Adrenal gland (tissue), 12 donors: ENCODE data around the gene PIEZO2. TPM values are rescaled to one million over a fixed set of nuclear protein-coding genes. Genes with fewer than 3 reads are reported as not detected.
"Not testable (repeated sequence)": the region's sequence is repeated elsewhere in the genome, so short reads cannot be mapped to it uniquely, and the experiment has no call there.

ENCODE experiments used
- DNase-seq, 7 donors: peaks; one replicate each; pipeline ENCODE4 v3.0.0-alpha.2; 2019 to 2020
- H3K27ac ChIP-seq, 5 donors: fragments of 200-600 bp; sonication (generic) in 4 of 5; 1 replicate in 3 of 5; 2 replicates in 2 of 5; pipeline versions ENCODE4 v1.5.1 to v1.8.0; 2016 to 2020; ENCODE audit warnings: mild to moderate bottlenecking in 1 of 5
- H3K27me3 ChIP-seq: fragments of 200-600 bp; 2 replicates; pipeline ENCODE4 v1.8.0; 2021
- H3K36me3 ChIP-seq, 2 donors: fragments of 200-600 bp; replicated peaks in 1 of 2; 1 replicate in 1 of 2; 2 replicates in 1 of 2; pipeline versions ENCODE4 v1.5.1 to v1.8.0; 2018 to 2022
- H3K4me1 ChIP-seq, 2 donors: fragments of 200-600 bp; replicated peaks in 1 of 2; 1 replicate in 1 of 2; 2 replicates in 1 of 2; pipeline versions ENCODE4 v1.5.1 to v1.8.0; 2018 to 2021
- H3K4me3 ChIP-seq, 4 donors: fragments of 200-600 bp; sonication (generic) in 3 of 4; one replicate each; pipeline ENCODE4 v1.5.1; 2016 to 2018
- H3K9me3 ChIP-seq, 3 donors: fragments of 200-600 bp; sonication (generic) in 1 of 3; replicated peaks in 1 of 3; 1 replicate in 2 of 3; 2 replicates in 1 of 3; pipeline versions ENCODE4 v1.5.1 to v1.8.0; 2016 to 2021
- POLR2A ChIP-seq, 2 donors: fragments of 450-650 bp; IDR thresholded peaks; one replicate each; pipeline ENCODE4 v1.6.1; 2017; ENCODE audit warnings: antibody characterized with exemption in 2 of 2, mild to moderate bottlenecking in 2 of 2, moderate library complexity in 1 of 2
- WGBS, 4 donors: extraction: QIAGEN DNeasy Blood & Tissue Kit in 2 of 4; methylation state at CpG; one replicate each; pipeline versions ENCODE4 v1.1.5 to v1.1.7; 2013 to 2017; 5-methylcytosine and 5-hydroxymethylcytosine counted together
- intact Hi-C, 2 donors: fragments of 100-400 bp; cut with DNase I; formaldehyde crosslinking; loops; one replicate each; pipeline versions ENCODE4 v1.14.1 to v1.15.0; 2022 to 2023
- polyA plus RNA-seq, 3 donors: library from polyadenylated mRNA; stranded (reverse); fragments of 200-250 nt in 2 of 3; fragments of 350-450 nt in 1 of 3; fragmentation: Illumina TruSeq in 1 of 3; extraction: RNeasy Lipid Tissue Mini Kit (QIAGEN cat#74804) in 1 of 3; gene quantifications; one replicate each; pipeline ENCODE4 v1.2.3, GENCODE V29; 2013 to 2014
- total RNA-seq, 9 donors: library from RNA; depleted of rRNA in 4 of 9; stranded (reverse); fragments of >200 nt in 4 of 9; fragments of 120-200 nt in 1 of 9; fragmentation: NEBNext Ultra II Directional in 1 of 9; extraction: Animal tissue kit (Norgen Biotek cat#: 25700) in 1 of 9; gene quantifications; one replicate each; pipeline versions ENCODE4 v1.1.0 to v1.2.4, GENCODE V29; 2013 to 2023
- TF ChIP-seq, protein P1 (sequence below), 6 experiments: fragments of 450-650 bp in 4 of 6; fragments of 200-600 bp in 2 of 6; sonication (generic) in 1 of 6; IDR thresholded peaks; 1 replicate in 5 of 6; 2 replicates in 1 of 6; pipeline versions ENCODE4 v1.5.1 to v1.8.0; 2016 to 2021; ENCODE audit warnings: antibody characterized with exemption in 6 of 6, mild to moderate bottlenecking in 2 of 6, moderate library complexity in 1 of 6
- donor health status: healthy with polysubstance abuse.
- donor health status: Bipolar disorder and iron deficiency.
- donor health status: DM: yes; HTN: yes; CAD: no.
- donor health status: DM: no; HTN: no; CAD: no.
- donor health status: DM: no; HTN: no; CAD: no.
- donor health status: DM: yes; HTN: yes; CAD: no.

The PIEZO2 gene
- total and polyA plus RNA-seq, 12 donors: 0.88 to 18.0 (median 2.6) TPM

- no peak for DNase-seq
- Histone ChIP-seq H3K27ac (no peak overlapping the region), H3K4me1 (no peaks in the 10 kb centered on the region), H3K36me3 (no peaks in the 10 kb centered on the region), H3K9me3 (no peaks in the 10 kb centered on the region), H3K27me3 (no peaks in the 10 kb centered on the region), H3K4me3 (no peak overlapping the region)
- WGBS, 4 donors: 51 to 71% (median 61%) methylated on average over 4 to 5 of the region's 5 CpGs
- no peak for TF ChIP-seq POLR2A (IDR thresholded peaks at IDR 0.05)
- TF ChIP-seq, protein P1, sequence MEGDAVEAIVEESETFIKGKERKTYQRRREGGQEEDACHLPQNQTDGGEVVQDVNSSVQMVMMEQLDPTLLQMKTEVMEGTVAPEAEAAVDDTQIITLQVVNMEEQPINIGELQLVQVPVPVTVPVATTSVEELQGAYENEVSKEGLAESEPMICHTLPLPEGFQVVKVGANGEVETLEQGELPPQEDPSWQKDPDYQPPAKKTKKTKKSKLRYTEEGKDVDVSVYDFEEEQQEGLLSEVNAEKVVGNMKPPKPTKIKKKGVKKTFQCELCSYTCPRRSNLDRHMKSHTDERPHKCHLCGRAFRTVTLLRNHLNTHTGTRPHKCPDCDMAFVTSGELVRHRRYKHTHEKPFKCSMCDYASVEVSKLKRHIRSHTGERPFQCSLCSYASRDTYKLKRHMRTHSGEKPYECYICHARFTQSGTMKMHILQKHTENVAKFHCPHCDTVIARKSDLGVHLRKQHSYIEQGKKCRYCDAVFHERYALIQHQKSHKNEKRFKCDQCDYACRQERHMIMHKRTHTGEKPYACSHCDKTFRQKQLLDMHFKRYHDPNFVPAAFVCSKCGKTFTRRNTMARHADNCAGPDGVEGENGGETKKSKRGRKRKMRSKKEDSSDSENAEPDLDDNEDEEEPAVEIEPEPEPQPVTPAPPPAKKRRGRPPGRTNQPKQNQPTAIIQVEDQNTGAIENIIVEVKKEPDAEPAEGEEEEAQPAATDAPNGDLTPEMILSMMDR (IDR thresholded peaks at IDR 0.05): no peak
- intact Hi-C loops: no loop called here
Observed at GRCh38 chr18:10659594-10659993, 489.8 kb downstream of the PIEZO2 start.

DNA sequence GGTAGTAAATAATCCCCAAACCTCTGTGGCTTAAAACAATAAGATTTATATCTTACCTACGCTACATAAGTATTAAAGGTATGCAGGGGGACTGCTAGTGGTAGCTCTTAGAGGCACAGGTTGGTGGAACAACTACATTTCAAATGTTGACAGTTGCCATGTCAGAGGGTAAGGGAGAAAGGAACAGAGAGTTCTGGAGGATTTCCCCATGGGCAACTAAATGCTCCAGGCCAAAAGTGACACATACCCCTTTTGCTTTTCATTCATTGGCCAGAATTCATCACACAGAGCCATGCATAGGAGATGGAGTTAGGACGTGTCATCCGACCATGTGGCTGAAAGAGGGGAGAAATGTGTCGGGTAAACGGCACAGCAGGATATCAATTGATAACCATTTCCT lies 490.4 kb downstream of the PIEZO2 start:
- intact Hi-C loops: no loop called here
- no peak overlapping the region for H3K27ac ChIP-seq
- no peak overlapping the region for H3K4me3 ChIP-seq
- TF ChIP-seq POLR2A (IDR thresholded peaks at IDR 0.05): no peak
- TF ChIP-seq, protein P1 (IDR thresholded peaks at IDR 0.05): no peak
- no peaks in the 10 kb centered on the region for H3K36me3 ChIP-seq
- H3K4me1 ChIP-seq: no peaks in the 10 kb centered on the region
- no peaks in the 10 kb centered on the region for H3K27me3 ChIP-seq
- WGBS, 4 donors: 64 to 69% (median 65%) methylated on average over 5 of the region's 5 CpGs
- no peaks in the 10 kb centered on the region for H3K9me3 ChIP-seq
- DNase-seq: no peak

DNA sequence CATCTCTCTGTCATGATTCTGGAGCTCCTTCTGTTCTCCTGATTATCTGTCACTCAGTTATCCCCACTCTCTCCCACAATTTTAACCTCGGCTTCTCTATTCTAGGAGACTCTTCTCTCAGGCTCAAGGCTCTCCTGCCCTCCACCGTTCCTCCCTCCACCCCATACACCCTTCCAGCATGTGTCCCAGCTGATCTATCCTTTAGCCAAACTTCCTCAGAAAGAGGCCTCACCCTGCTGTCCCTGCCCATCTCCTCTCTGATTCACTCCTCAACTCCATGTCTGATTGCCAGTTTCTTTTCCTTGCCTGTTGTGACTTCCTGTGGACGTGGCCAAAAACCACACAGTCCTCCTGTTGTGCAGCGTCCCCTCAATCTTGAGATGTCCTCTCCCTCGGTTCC lies 505.4 kb downstream of the PIEZO2 start:
- intact Hi-C loops, H3K27ac ChIP-seq: not testable (repeated sequence)

DNA sequence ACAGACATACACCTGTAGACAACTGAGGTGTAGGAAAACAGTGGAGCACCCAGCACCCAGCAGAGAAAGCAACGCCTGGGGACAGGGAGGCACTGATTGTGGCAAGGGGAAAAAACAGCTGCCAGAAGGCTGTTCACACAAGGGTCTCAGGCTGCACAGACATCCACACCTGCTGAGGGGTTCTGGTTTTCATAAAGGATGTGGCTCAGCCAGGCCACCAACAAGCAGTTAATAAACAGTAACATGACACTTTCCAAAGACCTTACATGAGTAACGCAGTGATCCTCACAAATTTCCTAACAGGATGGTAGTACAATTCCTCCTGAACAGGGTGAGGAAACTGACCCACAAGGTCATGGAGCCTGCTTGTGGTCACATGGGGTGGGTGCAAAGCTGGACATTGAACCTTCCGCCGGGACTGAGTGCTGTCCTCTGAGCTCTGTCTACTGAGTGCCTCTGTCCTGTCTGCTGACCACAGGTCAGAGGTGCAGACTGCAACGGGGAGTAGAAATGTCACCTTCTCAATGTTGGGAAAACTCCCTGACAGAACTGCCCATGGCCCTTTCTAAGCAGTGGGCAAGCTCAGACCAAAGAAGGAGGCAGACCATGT lies 506.3 kb downstream of the PIEZO2 start:
- H3K36me3 ChIP-seq, H3K27me3 ChIP-seq, intact Hi-C loops, H3K27ac ChIP-seq, H3K4me1 ChIP-seq, H3K9me3 ChIP-seq, H3K4me3 ChIP-seq, DNase-seq: not testable (repeated sequence)
- 33 to 63% methylated on average over 1 of the region's 5 CpGs; no CpG with 5 or more reads in 2 of the 4 donors for WGBS, 4 donors

More for the DNA sequence above, 505.4 kb downstream of the PIEZO2 start:
- not testable (repeated sequence) for DNase-seq, H3K4me1 ChIP-seq, H3K36me3 ChIP-seq, H3K27me3 ChIP-seq, H3K4me3 ChIP-seq, H3K9me3 ChIP-seq
- 49 to 70% (median 61%) methylated on average over 4 to 5 of the region's 5 CpGs for WGBS, 4 donors

GRCh38 chr18:10638539-10638885 lies 510.9 kb downstream of the PIEZO2 start:
- intact Hi-C loops: not testable (repeated sequence)

GRCh38 chr18:10637858-10638538 lies 511.4 kb downstream of the PIEZO2 start:
- H3K4me3 ChIP-seq, H3K27ac ChIP-seq, H3K9me3 ChIP-seq, H3K36me3 ChIP-seq, H3K27me3 ChIP-seq, DNase-seq, H3K4me1 ChIP-seq, intact Hi-C loops: not testable (repeated sequence)
- WGBS, 4 donors: 65 to 66% methylated on average over 6 to 8 of the region's 11 CpGs; no CpG with 5 or more reads in 2 of the 4 donors

More at GRCh38 chr18:10638539-10638885, 510.9 kb downstream of the PIEZO2 start:
- H3K27ac ChIP-seq, H3K9me3 ChIP-seq, H3K27me3 ChIP-seq, H3K4me3 ChIP-seq, H3K36me3 ChIP-seq, DNase-seq, H3K4me1 ChIP-seq: not testable (repeated sequence)
- 76 to 94% (median 88%) methylated on average over 4 to 6 of the region's 6 CpGs for WGBS, 4 donors

GRCh38 chr18:10629076-10629475 lies 520.3 kb downstream of the PIEZO2 start:
- WGBS, 4 donors: 60 to 74% (median 68%) methylated on average over 4 to 6 of the region's 6 CpGs
- H3K4me3 ChIP-seq, DNase-seq: not testable (repeated sequence)

DNA sequence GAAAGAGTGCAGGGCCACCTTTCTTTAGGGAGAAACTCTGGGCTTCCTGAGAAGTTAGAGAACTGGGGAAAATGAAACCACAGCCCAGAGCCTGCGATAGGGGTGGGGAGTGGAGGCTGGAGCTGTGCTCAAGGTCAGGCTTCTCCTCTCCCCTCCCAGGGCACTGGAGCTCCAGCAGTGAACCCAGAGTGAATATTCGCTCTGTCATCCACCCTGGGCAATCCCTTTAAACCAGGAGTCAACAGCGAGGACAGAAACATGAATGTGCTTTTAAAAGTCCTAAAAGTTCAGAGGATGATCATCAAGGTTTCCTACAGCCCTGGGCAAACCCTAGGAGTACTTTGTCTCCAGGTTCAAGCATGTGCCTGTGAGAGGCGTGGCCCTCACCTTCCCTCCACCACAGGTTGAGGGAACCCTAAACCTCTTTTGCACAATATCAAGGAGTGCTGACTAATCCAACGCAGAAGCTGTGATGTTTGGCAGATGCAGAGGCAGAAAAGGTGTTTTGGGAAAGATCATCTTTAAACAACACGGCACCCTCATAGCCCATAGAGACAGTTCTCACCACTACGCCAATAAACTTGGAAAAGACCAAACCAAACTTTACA lies 522.7 kb downstream of the PIEZO2 start:
- H3K27ac ChIP-seq, intact Hi-C loops, H3K4me1 ChIP-seq, H3K9me3 ChIP-seq, H3K27me3 ChIP-seq, H3K4me3 ChIP-seq, H3K36me3 ChIP-seq: not testable (repeated sequence)
- peak in 1 of 7 donors; percentile 22 for DNase-seq
- 67 to 79% (median 71%) methylated on average over 6 to 7 of the region's 7 CpGs for WGBS, 4 donors

More at GRCh38 chr18:10629076-10629475, 520.3 kb downstream of the PIEZO2 start:
- H3K36me3 ChIP-seq, H3K27ac ChIP-seq, H3K4me1 ChIP-seq, H3K9me3 ChIP-seq, H3K27me3 ChIP-seq, intact Hi-C loops: not testable (repeated sequence)

GRCh38 chr18:10623606-10624005 lies 525.8 kb downstream of the PIEZO2 start:
- H3K27me3 ChIP-seq, H3K9me3 ChIP-seq, H3K4me1 ChIP-seq, H3K4me3 ChIP-seq, intact Hi-C loops, H3K36me3 ChIP-seq, DNase-seq, H3K27ac ChIP-seq: not testable (repeated sequence)
- WGBS, 4 donors: 70 to 78% (median 75%) methylated on average over 4 of the region's 4 CpGs
